Vagina (tissue), 2 donors: ENCODE data around the gene PTPRE.

Experiments used
- POLR2AphosphoS5 ChIP-seq, 2 donors: sonication (generic); formaldehyde crosslinking; IDR thresholded peaks; one replicate each; pipeline ENCODE4 v1.9.0; 2017; ENCODE audit warnings: antibody characterized with exemption in 2 of 2, mild to moderate bottlenecking in 2 of 2, low read depth in 1 of 2; ENCODE audit not compliant: insufficient read depth in 1 of 2
- TF ChIP-seq, protein P1 (sequence below), 3 experiments: fragments of 450-650 bp in 2 of 3; fragments of 200-600 bp in 1 of 3; sonication (generic) in 1 of 3; IDR thresholded peaks; one replicate each; pipeline ENCODE4 v1.5.1; 2017 to 2019; ENCODE audit warnings: antibody characterized with exemption in 3 of 3, mild to moderate bottlenecking in 2 of 3, moderate library complexity in 2 of 3

- no peak for TF ChIP-seq POLR2AphosphoS5 (IDR thresholded peaks at IDR 0.05; ENCODE audit: insufficient read depth in 1 of 2, low read depth in 1 of 2)
- TF ChIP-seq, protein P1, sequence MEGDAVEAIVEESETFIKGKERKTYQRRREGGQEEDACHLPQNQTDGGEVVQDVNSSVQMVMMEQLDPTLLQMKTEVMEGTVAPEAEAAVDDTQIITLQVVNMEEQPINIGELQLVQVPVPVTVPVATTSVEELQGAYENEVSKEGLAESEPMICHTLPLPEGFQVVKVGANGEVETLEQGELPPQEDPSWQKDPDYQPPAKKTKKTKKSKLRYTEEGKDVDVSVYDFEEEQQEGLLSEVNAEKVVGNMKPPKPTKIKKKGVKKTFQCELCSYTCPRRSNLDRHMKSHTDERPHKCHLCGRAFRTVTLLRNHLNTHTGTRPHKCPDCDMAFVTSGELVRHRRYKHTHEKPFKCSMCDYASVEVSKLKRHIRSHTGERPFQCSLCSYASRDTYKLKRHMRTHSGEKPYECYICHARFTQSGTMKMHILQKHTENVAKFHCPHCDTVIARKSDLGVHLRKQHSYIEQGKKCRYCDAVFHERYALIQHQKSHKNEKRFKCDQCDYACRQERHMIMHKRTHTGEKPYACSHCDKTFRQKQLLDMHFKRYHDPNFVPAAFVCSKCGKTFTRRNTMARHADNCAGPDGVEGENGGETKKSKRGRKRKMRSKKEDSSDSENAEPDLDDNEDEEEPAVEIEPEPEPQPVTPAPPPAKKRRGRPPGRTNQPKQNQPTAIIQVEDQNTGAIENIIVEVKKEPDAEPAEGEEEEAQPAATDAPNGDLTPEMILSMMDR (IDR thresholded peaks at IDR 0.05), result no peak
Observed at GRCh38 chr10:127918572-127918971, 11.7 kb downstream of the PTPRE start.
